Psoas muscle (tissue), 8 donors: ENCODE data around the gene SEC16B. TPM values are rescaled to one million over a fixed set of nuclear protein-coding genes. Genes with fewer than 3 reads are reported as not detected.

ENCODE experiments used
- ATAC-seq, 4 donors: fragments of 200-7000 bp; cut with Tn5 transposase; one replicate each; pipeline ENCODE4 v1.9.1; 2020; ENCODE audit warnings: moderate library complexity in 3 of 4, mild to moderate bottlenecking in 2 of 4
- DNase-seq, 2 donors: peaks; one replicate each; pipeline ENCODE4 v3.0.0-alpha.2; 2020
- H3K27ac ChIP-seq: fragments of 200-600 bp; one replicate; pipeline ENCODE4 v1.8.0; 2022
- H3K27me3 ChIP-seq, 3 donors: fragments of 200-600 bp in 1 of 3; one replicate each; pipeline versions ENCODE4 v1.6.1 to v1.8.0; 2013 to 2022; ENCODE audit warnings: low read length in 2 of 3, mild to moderate bottlenecking in 2 of 3, moderate library complexity in 1 of 3; ENCODE audit not compliant: insufficient read depth in 3 of 3
- H3K36me3 ChIP-seq, 2 donors: fragments of 200-600 bp in 1 of 2; one replicate each; pipeline versions ENCODE4 v1.6.1 to v1.8.0; 2013 to 2022; ENCODE audit warnings: low read depth in 1 of 2, mild to moderate bottlenecking in 1 of 2, moderate library complexity in 1 of 2; ENCODE audit not compliant: insufficient read depth in 1 of 2
- H3K4me1 ChIP-seq: fragments of 200-600 bp; one replicate; pipeline ENCODE4 v1.8.0; 2022
- H3K4me3 ChIP-seq: fragments of 200-600 bp; one replicate; pipeline ENCODE4 v1.8.0; 2022; ENCODE audit warnings: mild to moderate bottlenecking
- H3K9me3 ChIP-seq: fragments of 200-600 bp; one replicate; pipeline ENCODE4 v1.8.0; 2022
- WGBS, 3 donors: extraction: QIAGEN DNeasy Blood & Tissue Kit; methylation state at CpG; one replicate each; pipeline versions ENCODE4 v1.1.6 to v1.1.7; 2013; 5-methylcytosine and 5-hydroxymethylcytosine counted together
- intact Hi-C, 2 donors: fragments of 100-400 bp; cut with DNase I; formaldehyde crosslinking; loops; one replicate each; pipeline versions ENCODE4 v1.11.0 to v1.14.2; 2022
- polyA plus RNA-seq, 3 donors: library from polyadenylated mRNA; stranded (reverse); fragments of 200-250 nt; gene quantifications; one replicate each; pipeline ENCODE4 v1.2.3, GENCODE V29; 2013
- total RNA-seq, 4 donors: library from RNA; stranded (reverse); fragmentation: NEBNext Ultra II Directional in 2 of 4; extraction: Animal tissue kit (Norgen Biotek cat#: 25700) in 2 of 4; gene quantifications; one replicate each; pipeline versions ENCODE4 v1.2.1 to v1.2.4, GENCODE V29; 2021 to 2023
- TF ChIP-seq, protein P1 (sequence below): fragments of 200-600 bp; IDR thresholded peaks from one replicate; pipeline ENCODE4 v1.8.0; 2022; ENCODE audit warnings: antibody characterized with exemption
- donor health status: healthy with polysubstance abuse.
- donor health status: DM: no; HTN: no; CAD: no; lungs with moderate emphysema.
- donor health status: Bipolar disorder and iron deficiency.
- donor health status: healthy.
- donor health status: DM: yes; HTN: yes; CAD: no.
- donor health status: DM: no; HTN: no; CAD: no.
- donor health status: DM: no; HTN: no; CAD: no.
- donor health status: DM: yes; HTN: yes; CAD: no.

The SEC16B gene
- total and polyA plus RNA-seq, 7 donors, result 0.42 to 2.3 (median 0.81) TPM

DNA sequence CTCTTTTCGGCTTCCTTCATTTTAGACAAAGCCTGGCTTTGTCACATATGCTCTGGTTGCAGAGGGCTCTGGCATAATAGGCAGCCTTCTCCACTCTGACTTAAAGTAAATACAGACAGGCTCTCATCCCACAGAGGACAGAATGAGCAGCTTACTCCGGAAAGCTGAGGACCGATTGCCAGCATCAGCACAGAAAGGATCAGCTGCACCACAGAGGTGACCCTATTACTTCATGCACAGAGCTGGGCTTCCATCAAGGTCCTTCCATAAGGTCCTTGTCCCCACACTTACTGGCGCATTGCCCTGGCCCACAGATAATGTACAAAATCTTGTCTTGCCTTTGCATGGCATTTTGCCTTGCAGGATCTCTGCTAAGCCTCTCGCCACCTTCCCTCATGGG is 67.6 kb downstream of the SEC16B start:
- 83 to 85% (median 85%) methylated on average over 5 of the region's 5 CpGs for WGBS, 3 donors
- DNase-seq (no peak), ATAC-seq (no peak)
- intact Hi-C loops, result no loop called here
- Histone ChIP-seq H3K4me3 (no peak overlapping the region), H3K27me3 (no peaks in the 10 kb centered on the region), H3K27ac (no peak overlapping the region), H3K4me1 (no peaks in the 10 kb centered on the region), H3K36me3 (no peaks in the 10 kb centered on the region), H3K9me3 (no peaks in the 10 kb centered on the region)
- TF ChIP-seq, protein P1, sequence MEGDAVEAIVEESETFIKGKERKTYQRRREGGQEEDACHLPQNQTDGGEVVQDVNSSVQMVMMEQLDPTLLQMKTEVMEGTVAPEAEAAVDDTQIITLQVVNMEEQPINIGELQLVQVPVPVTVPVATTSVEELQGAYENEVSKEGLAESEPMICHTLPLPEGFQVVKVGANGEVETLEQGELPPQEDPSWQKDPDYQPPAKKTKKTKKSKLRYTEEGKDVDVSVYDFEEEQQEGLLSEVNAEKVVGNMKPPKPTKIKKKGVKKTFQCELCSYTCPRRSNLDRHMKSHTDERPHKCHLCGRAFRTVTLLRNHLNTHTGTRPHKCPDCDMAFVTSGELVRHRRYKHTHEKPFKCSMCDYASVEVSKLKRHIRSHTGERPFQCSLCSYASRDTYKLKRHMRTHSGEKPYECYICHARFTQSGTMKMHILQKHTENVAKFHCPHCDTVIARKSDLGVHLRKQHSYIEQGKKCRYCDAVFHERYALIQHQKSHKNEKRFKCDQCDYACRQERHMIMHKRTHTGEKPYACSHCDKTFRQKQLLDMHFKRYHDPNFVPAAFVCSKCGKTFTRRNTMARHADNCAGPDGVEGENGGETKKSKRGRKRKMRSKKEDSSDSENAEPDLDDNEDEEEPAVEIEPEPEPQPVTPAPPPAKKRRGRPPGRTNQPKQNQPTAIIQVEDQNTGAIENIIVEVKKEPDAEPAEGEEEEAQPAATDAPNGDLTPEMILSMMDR, result no peak

DNA sequence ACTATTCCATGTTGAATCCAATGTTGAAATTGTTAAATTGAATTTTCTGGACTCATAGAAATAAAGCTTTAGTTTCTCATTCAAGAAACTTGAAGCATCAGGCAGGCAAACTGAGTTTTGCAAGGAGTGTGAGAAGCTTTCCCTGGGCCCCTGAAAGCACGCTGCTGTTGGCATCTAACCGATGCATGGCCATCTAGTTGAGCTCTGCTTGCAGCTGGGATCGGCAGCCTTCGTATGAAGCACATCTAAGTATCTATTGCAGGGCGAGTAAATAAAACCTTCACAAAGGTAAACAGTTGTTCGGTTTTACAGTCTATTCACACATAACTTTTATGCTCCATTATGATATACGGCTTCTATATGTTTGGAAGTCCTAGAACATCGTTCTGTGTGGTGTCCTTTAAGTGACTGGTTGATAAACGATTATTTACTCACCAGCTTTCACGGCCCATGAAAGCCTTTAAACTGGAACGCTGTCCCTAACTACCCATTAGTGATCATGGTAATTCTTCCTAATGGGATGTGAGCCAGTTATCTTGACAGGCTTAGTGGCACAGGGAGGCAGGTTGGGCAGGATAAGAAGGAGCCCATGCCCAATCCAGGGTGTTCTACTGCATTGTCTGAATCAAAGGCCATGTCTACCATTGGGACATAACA is 71.7 kb downstream of the SEC16B start:
- TF ChIP-seq, protein P1, result no peak
- Histone ChIP-seq H3K4me1 (no peaks in the 10 kb centered on the region), H3K27me3 (no peaks in the 10 kb centered on the region), H3K9me3 (no peaks in the 10 kb centered on the region), H3K27ac (no peak overlapping the region), H3K4me3 (no peak overlapping the region), H3K36me3 (no peaks in the 10 kb centered on the region)
- no peak for DNase-seq
- no peak for ATAC-seq
- 38 to 40% (median 39%) methylated on average over 11 of the region's 11 CpGs for WGBS, 3 donors
- intact Hi-C loops, result no loop called here

DNA sequence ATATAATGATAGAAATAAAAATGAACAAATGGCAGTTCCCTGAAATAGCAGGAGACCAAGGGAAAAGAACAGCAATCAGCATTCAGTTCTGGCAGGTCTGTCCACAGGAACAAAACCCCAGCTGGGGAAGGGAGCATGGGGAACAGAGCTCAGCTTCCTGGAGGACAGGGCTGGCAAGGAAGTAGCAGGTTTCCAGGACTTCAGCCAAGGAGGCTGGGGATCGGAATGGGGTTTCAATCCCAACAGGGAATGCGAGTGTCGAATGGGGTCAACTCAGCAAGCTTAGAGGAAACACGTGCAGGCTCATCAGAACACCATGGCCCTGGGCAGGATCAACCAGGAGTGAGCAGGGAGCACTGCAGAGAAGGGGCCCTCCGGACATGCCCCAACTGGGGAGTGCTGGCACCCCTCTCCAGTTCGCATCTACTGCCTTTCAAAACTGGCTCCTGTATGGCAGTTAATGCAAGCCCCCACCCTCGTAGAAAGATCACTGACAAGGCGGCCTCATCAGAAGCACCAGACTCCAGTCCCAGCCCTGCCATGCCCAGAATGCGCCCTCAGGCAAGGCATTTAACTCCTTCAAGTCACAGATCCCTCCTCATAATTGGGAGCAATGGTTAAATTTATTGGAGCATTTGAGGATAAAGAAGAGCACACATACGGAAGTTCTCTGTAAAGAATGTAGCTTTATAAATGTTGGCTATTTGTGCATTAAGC is 72.4 kb downstream of the SEC16B start:
- ATAC-seq (no peak), DNase-seq (no peak)
- H3K9me3 ChIP-seq, result no peaks in the 10 kb centered on the region
- no peak overlapping the region for H3K27ac ChIP-seq
- H3K4me3 ChIP-seq, result no peak overlapping the region
- WGBS, 3 donors, result 41 to 50% (median 41%) methylated on average over 10 of the region's 10 CpGs
- H3K27me3 ChIP-seq, result no peaks in the 10 kb centered on the region
- intact Hi-C loops, result no loop called here
- no peaks in the 10 kb centered on the region for H3K36me3 ChIP-seq
- TF ChIP-seq, protein P1, result no peak
- no peaks in the 10 kb centered on the region for H3K4me1 ChIP-seq

Other genes with a start within 250 kb of the SEC16B start
- 10 to 100 TPM in 3 of 4 donors, 1 to 10 TPM in 1; 5.5 to 42.1 (median 12.1) TPM for gene RASAL2, start 124.0 kb upstream of the SEC16B start, total RNA-seq
- 1 to 10 TPM; 1.9 to 4.6 (median 2.8) TPM for gene RASAL2, start 124.0 kb upstream of the SEC16B start, polyA plus RNA-seq